ENCODE measurements around the gene KRTAP26-1.

KRTAP26-1 gene

DNA sequence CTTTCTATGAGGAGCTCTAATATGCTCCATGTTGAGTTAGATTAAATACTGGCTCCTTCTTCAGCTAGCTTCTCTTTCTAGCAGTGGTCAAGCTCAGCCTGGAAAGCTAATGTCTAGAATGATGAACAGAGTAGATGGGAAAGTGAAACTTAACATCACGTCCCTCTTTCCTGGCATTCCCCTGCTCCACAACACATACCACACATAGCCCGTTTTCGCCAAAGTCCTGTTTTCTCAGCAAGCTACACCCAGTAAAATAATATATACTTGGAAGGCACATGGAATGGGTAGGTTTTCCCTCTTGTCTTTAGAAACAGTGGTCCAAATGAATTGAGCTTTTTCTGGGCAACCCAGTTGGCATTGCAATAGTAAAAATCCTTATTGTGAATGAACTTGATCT is 13.6 kb upstream of the KRTAP26-1 start:
- DNase-seq (ENCODE audit: low spot score in 2 of 2), result no peak
- H3K4me1 Mint-ChIP-seq, result no peaks in the 10 kb centered on the region

DNA sequence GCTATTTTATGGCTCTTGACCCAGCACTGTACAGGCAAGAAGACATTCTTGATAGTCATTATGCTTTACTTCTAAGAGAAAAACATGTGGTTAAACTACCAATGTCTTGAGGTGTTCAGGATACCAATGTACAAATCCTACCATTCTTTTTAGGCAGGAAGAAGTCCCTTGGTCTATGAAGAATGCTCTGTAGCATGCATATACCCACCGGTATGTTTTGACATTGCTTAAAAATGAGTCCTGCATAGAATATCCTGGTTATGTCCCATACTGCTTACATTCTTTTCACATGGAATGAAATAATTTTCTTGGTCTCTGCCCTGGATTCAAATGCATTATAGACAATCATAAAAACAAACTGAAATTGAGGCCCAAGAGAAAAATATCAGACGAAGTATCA is 12.6 kb upstream of the KRTAP26-1 start:
- no peak overlapping the region for H3K4me3 Mint-ChIP-seq
- H3K27ac Mint-ChIP-seq (ENCODE audit: low read depth), result no peak overlapping the region
- no peak for ATAC-seq (replicated peaks; ENCODE audit: extremely low read depth, poor library complexity, severe bottlenecking)
- no peak for DNase-seq (ENCODE audit: low spot score in 2 of 2)
- no peaks in the 10 kb centered on the region for H3K27me3 Mint-ChIP-seq
- no peaks in the 10 kb centered on the region for H3K36me3 Mint-ChIP-seq (ENCODE audit: insufficient read depth)
- H3K4me1 Mint-ChIP-seq, result no peaks in the 10 kb centered on the region
- H3K9me3 Mint-ChIP-seq, result no peaks in the 10 kb centered on the region

More for the DNA sequence above, 13.6 kb upstream of the KRTAP26-1 start:
- no peaks in the 10 kb centered on the region for H3K36me3 Mint-ChIP-seq (ENCODE audit: insufficient read depth)
- H3K9me3 Mint-ChIP-seq, result no peaks in the 10 kb centered on the region
- no peak overlapping the region for H3K4me3 Mint-ChIP-seq
- no peaks in the 10 kb centered on the region for H3K27me3 Mint-ChIP-seq
- no peak overlapping the region for H3K27ac Mint-ChIP-seq (ENCODE audit: low read depth)
- no peak for ATAC-seq (replicated peaks; ENCODE audit: extremely low read depth, poor library complexity, severe bottlenecking)

- H3K27ac Mint-ChIP-seq (ENCODE audit: low read depth), result no peak overlapping the region
- ATAC-seq (replicated peaks; ENCODE audit: extremely low read depth, poor library complexity, severe bottlenecking) (no peak), DNase-seq (ENCODE audit: low spot score in 2 of 2) (no peak)
- H3K4me3 Mint-ChIP-seq, result no peak overlapping the region
- no peaks in the 10 kb centered on the region for H3K36me3 Mint-ChIP-seq (ENCODE audit: insufficient read depth)
- H3K27me3 Mint-ChIP-seq, result no peaks in the 10 kb centered on the region
- peaks cover 4% of the 10 kb centered on the region for H3K9me3 Mint-ChIP-seq
- no peaks in the 10 kb centered on the region for H3K4me1 Mint-ChIP-seq
Observed at GRCh38 chr21:30329203-30329875, 9.2 kb upstream of the KRTAP26-1 start.

DNA sequence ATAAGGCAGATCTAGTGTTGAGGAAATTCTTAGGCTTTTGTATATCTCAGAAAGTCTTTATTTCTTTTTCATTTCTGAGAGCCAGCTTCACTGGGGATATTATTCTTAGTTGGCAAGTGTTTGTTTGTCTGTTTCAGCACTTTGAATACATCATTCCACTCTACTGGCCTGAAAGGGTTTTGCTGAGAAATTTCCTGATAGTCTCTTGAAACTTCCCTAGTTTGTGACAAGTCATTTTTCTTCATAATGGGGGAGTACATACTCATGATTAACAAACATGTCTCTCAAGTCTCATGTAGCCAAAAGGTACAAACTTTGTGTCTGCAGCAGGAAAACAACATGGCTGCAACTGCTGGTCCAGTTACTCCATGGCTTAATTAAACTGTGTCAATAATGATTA is 6.3 kb upstream of the KRTAP26-1 start:
- no peak overlapping the region for H3K27ac Mint-ChIP-seq (ENCODE audit: low read depth)
- H3K36me3 Mint-ChIP-seq (ENCODE audit: insufficient read depth), result no peaks in the 10 kb centered on the region

DNA sequence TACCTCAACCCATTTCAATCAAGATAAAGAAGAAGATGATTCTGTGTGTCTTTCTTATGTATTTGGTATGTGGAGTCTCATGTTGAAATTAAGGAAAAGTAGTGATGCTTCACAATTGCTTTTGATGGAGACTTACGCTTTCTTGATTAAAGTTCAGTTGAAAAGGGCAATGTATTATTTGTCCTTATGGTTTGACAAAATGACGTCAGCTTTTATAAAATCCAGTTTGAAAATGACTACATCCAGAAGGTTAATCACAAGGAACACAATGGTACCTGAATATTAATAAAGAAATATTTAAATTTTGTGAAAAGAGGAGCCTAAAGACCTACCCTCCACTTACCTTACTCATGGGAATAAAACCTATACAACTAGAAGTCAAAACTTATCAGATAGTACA is 4.4 kb downstream of the KRTAP26-1 start:
- DNase-seq (ENCODE audit: low spot score in 2 of 2) (no peak), ATAC-seq (replicated peaks; ENCODE audit: extremely low read depth, poor library complexity, severe bottlenecking) (no peak)
- Mint-ChIP-seq H3K4me3 (no peak overlapping the region), H3K27me3 (no peaks in the 10 kb centered on the region), H3K9me3 (peaks cover 5% of the 10 kb centered on the region), H3K36me3 (ENCODE audit: insufficient read depth) (no peaks in the 10 kb centered on the region), H3K4me1 (no peaks in the 10 kb centered on the region), H3K27ac (ENCODE audit: low read depth) (no peak overlapping the region)

More for the DNA sequence above, 6.3 kb upstream of the KRTAP26-1 start:
- Mint-ChIP-seq H3K4me3 (no peak overlapping the region), H3K4me1 (no peaks in the 10 kb centered on the region), H3K27me3 (no peaks in the 10 kb centered on the region), H3K9me3 (peaks cover 6% of the 10 kb centered on the region)
- ATAC-seq (replicated peaks; ENCODE audit: extremely low read depth, poor library complexity, severe bottlenecking) (no peak), DNase-seq (ENCODE audit: low spot score in 2 of 2) (no peak)

DNA sequence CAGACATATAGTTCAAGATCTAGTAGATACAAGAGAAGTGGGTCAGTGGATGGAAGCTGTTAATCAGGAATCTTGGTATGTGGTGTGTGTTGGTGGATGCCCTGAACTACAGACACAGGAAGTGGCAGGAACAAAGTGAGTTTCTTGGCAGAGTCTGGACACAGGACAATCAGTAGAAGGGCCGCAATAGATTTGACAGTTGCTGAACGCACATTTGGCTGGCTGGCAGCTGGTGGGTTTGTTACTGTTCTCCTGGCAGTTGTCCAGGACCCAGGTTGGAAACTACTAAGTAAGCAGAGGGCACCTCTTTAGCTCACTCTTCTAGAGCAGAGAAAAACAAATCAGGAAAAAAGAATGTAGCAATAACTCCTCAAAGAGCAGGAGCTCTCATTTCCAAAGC is 13.2 kb downstream of the KRTAP26-1 start:
- no peak for ATAC-seq (replicated peaks; ENCODE audit: extremely low read depth, poor library complexity, severe bottlenecking)
- Mint-ChIP-seq H3K27ac (ENCODE audit: low read depth) (no peak overlapping the region), H3K4me1 (no peaks in the 10 kb centered on the region)

GRCh38 chr21:30305136-30305535 is 15.0 kb downstream of the KRTAP26-1 start:
- DNase-seq (ENCODE audit: low spot score in 2 of 2), result no peak
- Mint-ChIP-seq H3K4me3 (no peak overlapping the region), H3K4me1 (no peaks in the 10 kb centered on the region), H3K9me3 (peaks cover 13% of the 10 kb centered on the region), H3K36me3 (ENCODE audit: insufficient read depth) (no peaks in the 10 kb centered on the region), H3K27ac (ENCODE audit: low read depth) (no peak overlapping the region), H3K27me3 (no peaks in the 10 kb centered on the region)
- ATAC-seq (replicated peaks; ENCODE audit: extremely low read depth, poor library complexity, severe bottlenecking), result no peak

More for the DNA sequence above, 13.2 kb downstream of the KRTAP26-1 start:
- no peak for DNase-seq (ENCODE audit: low spot score in 2 of 2)
- no peaks in the 10 kb centered on the region for H3K36me3 Mint-ChIP-seq (ENCODE audit: insufficient read depth)
- H3K9me3 Mint-ChIP-seq, result peaks cover 10% of the 10 kb centered on the region
- H3K4me3 Mint-ChIP-seq, result no peak overlapping the region
- no peaks in the 10 kb centered on the region for H3K27me3 Mint-ChIP-seq

GRCh38 chr21:30289215-30289614 is 30.9 kb downstream of the KRTAP26-1 start, which contains the start of gene KRTAP25-1:
Gene KRTAP25-1, minus strand, starts transcription at chr21:30289514. Its CDS starts 24 bp downstream, at chr21:30289490.
- Mint-ChIP-seq H3K27ac (ENCODE audit: low read depth) (no peak within 1 kb of the TSS), H3K4me3 (no peak within 1 kb of the TSS), H3K36me3 (ENCODE audit: insufficient read depth) (no peaks in the 10 kb centered on the region), H3K9me3 (no peaks in the 10 kb centered on the region), H3K27me3 (no peaks in the 10 kb centered on the region), H3K4me1 (no peaks in the 10 kb centered on the region)
- no peak for DNase-seq (ENCODE audit: low spot score in 2 of 2)
- no peak for ATAC-seq (replicated peaks; ENCODE audit: extremely low read depth, poor library complexity, severe bottlenecking)

DNA sequence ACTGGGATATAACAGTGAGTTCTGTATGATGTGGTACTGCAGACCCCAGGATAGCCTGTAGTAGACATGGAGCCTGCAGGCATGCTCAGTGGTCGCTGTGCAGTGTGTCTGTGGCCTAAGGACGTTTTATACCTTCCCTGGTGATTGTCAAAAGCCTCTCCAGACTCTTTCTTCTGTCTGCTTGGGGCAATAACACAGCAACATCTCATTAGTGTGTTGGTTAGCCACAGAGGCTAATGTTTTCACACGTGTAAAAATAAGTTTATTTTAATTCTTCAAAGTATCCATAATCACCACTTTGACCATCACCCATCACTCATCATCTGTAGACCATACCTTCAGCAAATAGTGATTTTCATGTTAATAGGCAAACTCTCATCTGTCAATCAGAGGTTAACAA is 37.3 kb downstream of the KRTAP26-1 start, which contains the start of gene KRTAP24-1:
Gene KRTAP24-1 (minus strand): TSS at position 101 of the 400 bp plus-strand sequence. CDS start 18 bp downstream, at position 83.
- ATAC-seq (replicated peaks; ENCODE audit: extremely low read depth, poor library complexity, severe bottlenecking) (no peak), DNase-seq (ENCODE audit: low spot score in 2 of 2) (no peak)
- H3K4me1 Mint-ChIP-seq, result no peaks in the 10 kb centered on the region

DNA sequence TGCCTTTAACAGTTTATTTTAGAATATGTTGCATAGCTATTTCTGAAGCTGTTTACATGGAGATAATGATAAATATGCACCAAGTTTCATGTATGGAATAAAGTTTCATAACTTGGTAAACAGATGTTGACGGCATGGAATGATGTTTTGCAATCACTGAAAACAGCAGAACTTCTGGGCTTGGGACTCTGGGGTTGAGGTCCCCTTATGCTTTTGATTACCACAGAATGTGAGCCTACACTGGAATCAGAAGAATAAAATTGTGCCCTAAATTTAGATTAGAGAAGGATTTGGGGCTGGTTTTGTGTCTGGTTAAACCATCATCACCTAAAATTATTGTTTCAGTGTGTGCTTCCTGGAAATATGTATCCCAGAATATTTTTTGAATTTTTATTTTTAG is 48.5 kb downstream of the KRTAP26-1 start:
- no peaks in the 10 kb centered on the region for H3K36me3 Mint-ChIP-seq (ENCODE audit: insufficient read depth)
- no peaks in the 10 kb centered on the region for H3K4me1 Mint-ChIP-seq
- H3K4me3 Mint-ChIP-seq, result no peak overlapping the region
- no peaks in the 10 kb centered on the region for H3K27me3 Mint-ChIP-seq
- ATAC-seq (replicated peaks; ENCODE audit: extremely low read depth, poor library complexity, severe bottlenecking), result no peak
- H3K27ac Mint-ChIP-seq (ENCODE audit: low read depth), result no peak overlapping the region
- no peak for DNase-seq (ENCODE audit: low spot score in 2 of 2)
- peaks cover 7% of the 10 kb centered on the region for H3K9me3 Mint-ChIP-seq

More for the DNA sequence above, 37.3 kb downstream of the KRTAP26-1 start, which contains the start of gene KRTAP24-1:
- no peaks in the 10 kb centered on the region for H3K9me3 Mint-ChIP-seq
- no peak within 1 kb of the TSS for H3K27ac Mint-ChIP-seq (ENCODE audit: low read depth)
- H3K36me3 Mint-ChIP-seq (ENCODE audit: insufficient read depth), result no peaks in the 10 kb centered on the region
- no peaks in the 10 kb centered on the region for H3K27me3 Mint-ChIP-seq
- H3K4me3 Mint-ChIP-seq, result no peak within 1 kb of the TSS

DNA sequence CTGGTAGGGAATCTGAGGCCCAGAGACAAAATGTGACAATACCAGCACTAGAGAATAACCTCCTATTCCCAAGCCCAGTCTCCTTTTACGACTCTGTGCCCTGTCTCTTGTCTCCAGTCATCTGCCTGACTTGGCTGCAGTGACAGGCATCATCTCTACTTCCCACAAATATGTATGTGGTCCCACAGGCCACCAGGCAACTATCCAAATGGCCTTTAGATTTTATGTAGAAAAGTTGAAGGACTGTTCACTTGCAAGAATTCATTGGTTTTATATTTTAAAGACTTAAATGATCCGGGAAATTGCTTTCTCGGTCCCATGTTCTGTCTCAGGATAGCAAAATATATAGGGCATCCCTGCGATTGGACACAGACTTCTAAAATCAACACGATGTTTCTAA is 49.0 kb downstream of the KRTAP26-1 start:
- Mint-ChIP-seq H3K36me3 (ENCODE audit: insufficient read depth) (no peaks in the 10 kb centered on the region), H3K27ac (ENCODE audit: low read depth) (no peak overlapping the region), H3K27me3 (no peaks in the 10 kb centered on the region), H3K4me1 (no peaks in the 10 kb centered on the region), H3K9me3 (peaks cover 7% of the 10 kb centered on the region), H3K4me3 (no peak overlapping the region)
- ATAC-seq (replicated peaks; ENCODE audit: extremely low read depth, poor library complexity, severe bottlenecking), result no peak
- no peak for DNase-seq (ENCODE audit: low spot score in 2 of 2)

GRCh38 chr21:30269803-30270530 is 50.1 kb downstream of the KRTAP26-1 start:
- Mint-ChIP-seq H3K36me3 (ENCODE audit: insufficient read depth) (no peaks in the 10 kb centered on the region), H3K4me1 (no peaks in the 10 kb centered on the region), H3K4me3 (no peak overlapping the region), H3K27me3 (no peaks in the 10 kb centered on the region), H3K27ac (ENCODE audit: low read depth) (no peak overlapping the region), H3K9me3 (peaks cover 12% of the 10 kb centered on the region)
- ATAC-seq (replicated peaks; ENCODE audit: extremely low read depth, poor library complexity, severe bottlenecking), result no peak
- no peak for DNase-seq (ENCODE audit: low spot score in 2 of 2)
